GM08714 (cell line): ENCODE data around the gene TBC1D5.

ENCODE experiments used
- H3K4me3 ChIP-seq: fragments of 200-500 bp; sonication (Bioruptor generic); 2 replicates; pipeline ENCODE4 v1.5.1; 2014; ENCODE audit warnings: mild to moderate bottlenecking, low read length, inconsistent platforms
- ZNF274 ChIP-seq: IDR thresholded peaks from 2 replicates; pipeline ENCODE4 v1.6.1; 2012; ENCODE audit warnings: mild to moderate bottlenecking, low read depth, low read length

Gene TBC1D5

DNA sequence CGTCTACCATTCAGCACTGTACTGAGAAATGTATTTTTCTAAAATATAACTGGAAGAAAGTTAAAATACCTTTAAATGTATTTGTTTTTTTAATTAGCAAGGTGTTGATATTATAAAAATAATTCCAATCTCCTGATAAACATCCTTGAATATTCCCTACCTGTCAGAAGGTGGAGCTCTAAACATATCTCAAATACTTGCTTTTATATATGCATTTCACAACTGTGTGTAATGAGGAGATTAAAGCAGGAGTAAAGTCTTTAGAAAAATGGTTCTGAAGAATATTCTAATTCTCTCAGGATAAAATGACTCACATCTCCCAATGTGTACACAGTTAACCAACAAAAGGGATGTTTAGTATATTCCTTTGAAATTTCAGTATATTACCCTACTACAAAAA, 434.9 kb downstream of the TBC1D5 start:
- no peak for TF ChIP-seq ZNF274

DNA sequence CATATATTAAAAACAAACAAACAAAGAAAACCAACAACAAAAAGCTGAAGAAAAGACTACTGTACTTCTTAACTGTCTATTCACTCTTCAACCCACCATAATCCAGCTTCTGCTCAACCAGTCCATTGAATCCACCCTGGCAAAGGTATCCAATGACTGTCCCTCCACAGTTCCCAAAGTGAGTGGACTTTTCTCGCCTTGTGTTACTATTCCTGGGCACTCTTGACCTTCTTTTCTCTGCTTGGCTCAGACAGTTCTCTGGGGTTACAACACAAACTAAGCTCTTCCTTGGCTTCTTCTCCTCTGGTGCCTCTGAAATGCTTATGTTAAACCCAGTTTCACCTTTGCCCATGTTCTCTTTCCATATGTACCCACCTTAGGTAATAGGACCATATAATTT, 437.5 kb downstream of the TBC1D5 start:
- TF ChIP-seq ZNF274, result no peak
- no peak overlapping the region for H3K4me3 ChIP-seq

More for the DNA sequence above, 434.9 kb downstream of the TBC1D5 start:
- H3K4me3 ChIP-seq, result no peak overlapping the region

DNA sequence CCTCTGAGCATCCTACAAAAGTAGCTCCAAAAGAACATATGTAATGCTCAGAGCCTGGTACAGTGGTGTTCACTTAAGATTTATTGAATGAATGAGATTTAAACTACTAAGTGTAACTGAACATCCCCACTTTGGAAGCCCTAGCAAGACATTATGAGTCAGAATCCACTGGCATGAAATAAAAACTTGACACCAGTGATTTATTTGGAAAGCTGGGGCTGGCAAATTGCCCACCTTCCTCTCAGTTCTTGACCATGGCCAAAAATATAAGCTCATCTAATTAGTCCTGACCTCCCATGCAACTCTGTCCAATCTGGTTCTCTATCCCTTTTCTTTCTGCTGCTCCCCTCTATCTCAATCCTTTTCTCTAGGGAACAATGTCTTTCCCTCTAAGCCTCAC, 439.7 kb downstream of the TBC1D5 start:
- no peak for TF ChIP-seq ZNF274

DNA sequence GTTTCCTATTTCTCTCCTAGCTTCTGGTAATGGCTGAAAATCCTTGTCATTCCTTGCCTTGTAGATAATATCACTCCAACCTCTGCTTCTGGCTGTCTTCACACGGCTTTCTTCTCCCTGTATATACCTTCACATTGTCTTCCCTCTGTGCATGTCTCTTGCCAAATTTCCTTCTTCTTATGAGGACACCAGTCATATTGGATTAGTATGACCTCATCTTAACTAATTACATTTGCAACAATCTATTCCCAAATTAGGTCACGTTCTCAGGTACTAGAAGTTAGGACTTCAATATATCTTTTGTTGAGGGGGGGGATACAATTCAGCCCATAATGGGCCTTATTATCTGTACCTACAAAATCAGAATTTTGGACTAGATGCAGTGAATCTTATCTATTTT, 440.3 kb downstream of the TBC1D5 start:
- TF ChIP-seq ZNF274, result no peak
- no peak overlapping the region for H3K4me3 ChIP-seq

More for the DNA sequence above, 439.7 kb downstream of the TBC1D5 start:
- H3K4me3 ChIP-seq, result no peak overlapping the region

DNA sequence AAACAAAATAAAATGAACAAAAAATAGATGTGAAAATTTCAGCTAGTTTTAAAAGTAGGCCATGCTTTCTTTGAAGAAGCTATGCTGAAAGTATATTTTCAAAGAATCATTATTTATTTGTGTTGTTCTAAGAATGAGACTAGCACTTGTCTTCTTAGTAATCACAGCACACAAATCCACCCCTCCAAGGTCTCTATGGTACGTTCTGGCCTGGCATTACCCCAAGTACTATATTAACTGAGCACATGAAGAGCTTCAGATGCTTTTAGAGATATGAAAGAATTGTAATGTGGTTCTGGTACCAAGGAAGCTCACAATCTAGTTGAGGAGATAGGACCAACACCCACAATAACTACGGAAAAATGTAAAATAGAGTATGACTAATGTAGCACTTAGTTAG, 441.2 kb downstream of the TBC1D5 start:
- TF ChIP-seq ZNF274, result no peak
- no peak overlapping the region for H3K4me3 ChIP-seq

DNA sequence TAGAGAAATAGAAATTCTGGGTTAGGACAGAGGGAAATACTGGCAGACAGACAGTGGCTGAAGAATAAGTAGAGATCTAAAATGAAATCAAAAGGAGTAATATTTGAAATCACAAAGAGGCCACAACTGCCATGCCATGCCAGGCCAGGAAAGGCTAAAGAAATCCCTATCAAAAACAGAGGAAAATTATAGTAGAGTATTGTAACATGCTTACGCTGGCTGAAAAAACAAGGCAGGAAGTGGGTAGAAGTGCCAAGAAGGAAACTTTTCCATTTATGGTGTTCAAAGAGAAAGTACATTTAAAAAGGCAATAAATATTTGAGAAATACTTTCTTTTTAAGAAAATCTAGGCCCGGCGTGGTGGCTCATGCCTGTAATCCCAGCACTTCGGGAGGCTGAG, 442.0 kb downstream of the TBC1D5 start:
- TF ChIP-seq ZNF274, result no peak
- no peak overlapping the region for H3K4me3 ChIP-seq

DNA sequence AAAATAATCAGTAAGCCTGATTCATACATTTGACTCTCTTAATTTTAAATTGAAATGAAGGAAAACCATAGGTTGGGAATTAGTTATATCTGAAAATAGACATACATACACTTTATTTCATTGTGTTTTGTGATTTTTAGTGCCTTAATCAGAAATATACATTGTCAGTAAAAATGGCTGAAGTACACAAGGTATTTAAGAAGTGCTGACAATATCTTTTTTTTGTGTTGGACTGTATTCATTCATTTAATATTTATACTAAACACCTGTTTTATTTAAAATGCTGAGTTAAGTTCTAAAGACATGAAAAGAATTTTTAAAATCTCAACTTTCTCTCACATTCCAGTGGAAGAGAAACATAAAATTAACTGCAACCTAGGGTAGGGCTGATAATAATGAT, 444.4 kb downstream of the TBC1D5 start:
- H3K4me3 ChIP-seq, result no peak overlapping the region
- no peak for TF ChIP-seq ZNF274

DNA sequence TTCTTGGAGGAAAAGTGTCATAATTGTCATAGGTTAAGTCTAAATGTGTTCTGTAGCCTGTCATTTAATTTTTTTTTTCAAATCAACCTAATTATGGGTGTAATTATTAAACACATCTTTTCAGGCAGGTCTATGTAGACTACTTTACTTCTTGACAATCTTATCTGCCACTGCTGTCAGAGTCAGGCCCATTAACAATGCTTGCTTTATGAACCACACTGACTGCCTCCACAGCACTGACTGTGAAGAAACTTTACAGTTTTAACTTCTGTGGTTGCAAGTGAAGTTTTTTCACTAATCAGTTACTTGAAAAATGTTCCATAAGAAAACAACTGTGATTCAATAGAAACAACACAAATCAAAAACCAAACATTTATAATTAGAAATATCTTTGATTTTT, 449.9 kb downstream of the TBC1D5 start:
- no peak overlapping the region for H3K4me3 ChIP-seq
- TF ChIP-seq ZNF274, result no peak

DNA sequence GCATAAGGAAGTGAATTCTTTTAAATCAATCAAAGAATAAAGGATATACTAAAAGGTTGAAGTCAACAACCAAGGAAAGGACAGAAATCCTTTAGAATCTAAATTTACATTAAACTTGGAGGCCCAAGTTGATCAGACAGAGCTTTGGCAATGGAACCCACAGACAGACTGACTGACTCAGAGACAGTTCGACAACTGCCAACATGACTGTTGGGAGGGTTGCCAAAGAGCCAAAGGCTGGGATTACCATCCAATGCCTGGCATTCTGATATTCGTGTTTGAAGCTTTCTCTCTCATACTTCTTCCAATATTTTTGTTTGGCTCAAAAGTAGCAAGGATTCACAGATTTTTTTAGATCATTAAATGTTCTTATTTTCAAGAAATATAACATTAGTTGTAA, 451.5 kb downstream of the TBC1D5 start:
- H3K4me3 ChIP-seq, result no peak overlapping the region
- no peak for TF ChIP-seq ZNF274

DNA sequence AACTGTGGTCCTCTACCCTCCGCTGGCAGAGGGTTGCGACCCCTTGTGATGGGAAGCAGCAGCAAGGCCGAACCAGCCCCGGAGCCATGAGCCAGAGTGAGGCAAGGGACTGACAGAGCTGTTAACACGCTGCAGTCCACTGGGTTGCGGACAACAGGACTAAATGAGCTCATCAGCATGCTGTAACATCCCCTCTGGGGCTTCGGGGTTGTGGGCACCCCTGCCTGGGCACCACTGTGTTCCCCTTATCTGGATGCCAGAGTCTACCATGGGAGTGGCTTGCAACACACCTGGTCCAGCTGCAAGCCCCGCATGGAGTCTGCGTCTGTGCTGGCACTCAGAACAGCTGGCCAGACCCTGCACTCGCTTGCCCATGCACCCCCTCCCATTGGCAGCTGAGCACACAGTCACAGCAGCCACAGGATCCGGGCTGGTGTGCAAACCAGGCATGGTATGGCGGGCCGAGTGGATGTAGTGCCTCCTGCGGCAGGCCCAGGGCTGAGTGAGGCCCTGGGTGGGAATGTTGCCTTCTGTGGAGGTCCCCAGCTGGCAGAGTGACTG, 453.5 kb downstream of the TBC1D5 start:
- no peak overlapping the region for H3K4me3 ChIP-seq
- TF ChIP-seq ZNF274, result no peak

DNA sequence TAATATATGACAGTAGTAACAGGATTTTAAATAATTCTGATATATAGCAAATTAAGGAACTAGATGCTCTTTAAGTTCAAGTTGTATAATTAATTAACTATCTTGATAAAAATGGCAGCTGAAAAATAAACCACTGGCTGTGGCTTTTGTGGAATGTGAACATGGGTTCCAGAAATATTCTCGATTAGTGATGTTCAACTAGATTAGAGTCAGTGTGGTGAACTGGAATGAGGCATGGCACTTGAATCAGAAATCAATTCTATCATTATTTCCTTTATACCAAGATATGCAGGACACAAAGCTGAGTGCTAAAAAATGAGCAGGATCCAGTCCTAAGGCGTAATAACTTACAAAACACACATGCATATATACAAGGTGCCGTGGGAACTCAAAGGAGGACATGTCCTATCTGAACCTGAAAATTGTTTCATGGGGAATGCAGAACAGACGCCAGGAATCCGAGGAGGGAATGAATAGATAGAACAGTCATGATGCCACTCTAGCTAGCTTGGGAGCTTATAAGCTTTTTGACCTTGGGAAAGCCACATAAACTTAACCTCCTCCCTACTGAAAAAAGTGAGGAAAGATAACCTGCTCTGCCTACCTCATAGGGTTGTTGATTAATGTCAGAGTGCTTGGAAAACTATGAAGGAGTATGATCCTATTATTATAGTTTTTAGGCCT, 455.3 kb downstream of the TBC1D5 start:
- TF ChIP-seq ZNF274, result no peak
- H3K4me3 ChIP-seq, result no peak overlapping the region

DNA sequence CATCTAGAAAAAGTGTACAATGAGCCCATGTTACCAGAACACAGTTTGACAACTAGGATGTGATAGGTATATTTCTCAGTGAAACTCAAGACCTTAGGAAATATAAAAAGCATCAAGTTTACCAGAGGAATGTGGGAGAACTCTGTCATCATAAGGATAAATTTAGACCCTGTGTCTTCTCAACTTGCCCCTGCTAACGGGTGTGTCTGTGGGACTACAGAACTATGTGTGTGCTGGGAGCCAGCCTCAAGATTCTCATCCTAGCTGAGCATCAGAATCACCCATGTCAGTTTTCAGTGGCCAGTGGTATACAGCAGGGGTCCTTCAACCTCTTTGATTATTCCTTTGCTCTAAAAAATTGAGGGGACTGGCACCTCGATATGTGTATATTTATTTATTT, 464.4 kb downstream of the TBC1D5 start:
- no peak overlapping the region for H3K4me3 ChIP-seq
- TF ChIP-seq ZNF274, result no peak

DNA sequence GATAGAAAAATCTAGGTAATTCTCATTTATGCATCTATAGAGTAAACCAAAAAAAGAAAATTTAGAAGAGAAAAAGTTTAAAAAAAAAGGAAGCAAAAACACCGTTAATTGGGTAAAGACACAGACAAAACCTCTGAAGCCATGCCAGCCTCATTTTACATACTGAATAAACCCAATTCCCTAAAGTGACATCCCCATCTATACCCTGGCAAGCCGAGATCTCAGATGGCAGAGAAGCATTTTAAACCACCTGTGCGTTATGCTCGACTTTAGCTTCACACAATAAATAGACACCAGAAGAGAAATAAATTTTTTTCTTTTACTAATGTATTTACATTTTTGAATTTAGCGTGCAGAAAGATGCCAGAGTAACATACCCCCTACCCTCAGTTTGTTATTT, 475.6 kb downstream of the TBC1D5 start:
- no peak overlapping the region for H3K4me3 ChIP-seq
- no peak for TF ChIP-seq ZNF274

DNA sequence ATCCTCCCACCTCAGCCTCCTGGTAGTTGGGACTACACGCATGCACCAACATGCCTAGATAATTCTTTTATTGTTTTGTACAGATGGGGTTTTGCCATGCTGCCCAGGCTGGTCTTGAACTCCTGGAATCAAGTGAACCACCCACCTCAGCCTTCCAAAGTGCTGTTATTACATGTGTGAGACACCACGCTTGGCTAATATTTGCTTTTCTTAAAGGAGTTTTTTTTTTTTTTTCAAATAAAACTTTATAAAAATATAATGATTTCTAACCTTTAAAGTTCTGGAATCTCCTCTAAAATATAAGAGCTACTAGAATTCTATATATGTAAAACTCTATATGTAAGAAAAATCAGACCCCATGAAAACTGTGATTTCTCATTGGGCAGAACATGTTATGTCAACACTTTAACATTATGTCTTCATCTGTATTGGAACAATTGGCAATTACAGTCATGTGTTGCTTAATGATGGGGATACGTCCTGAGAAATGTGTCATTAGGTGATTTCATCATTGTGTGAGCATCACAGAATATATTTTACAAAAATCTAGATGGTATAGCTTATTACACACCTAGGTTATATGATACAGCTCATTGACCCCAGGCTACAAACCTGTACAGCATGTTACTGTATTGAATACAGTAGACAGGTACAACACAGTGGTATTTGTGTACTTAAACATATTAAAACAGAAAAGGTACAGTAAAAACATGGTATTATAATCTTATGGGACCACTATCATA, 480.6 kb downstream of the TBC1D5 start:
- H3K4me3 ChIP-seq, result no peak overlapping the region
- no peak for TF ChIP-seq ZNF274

DNA sequence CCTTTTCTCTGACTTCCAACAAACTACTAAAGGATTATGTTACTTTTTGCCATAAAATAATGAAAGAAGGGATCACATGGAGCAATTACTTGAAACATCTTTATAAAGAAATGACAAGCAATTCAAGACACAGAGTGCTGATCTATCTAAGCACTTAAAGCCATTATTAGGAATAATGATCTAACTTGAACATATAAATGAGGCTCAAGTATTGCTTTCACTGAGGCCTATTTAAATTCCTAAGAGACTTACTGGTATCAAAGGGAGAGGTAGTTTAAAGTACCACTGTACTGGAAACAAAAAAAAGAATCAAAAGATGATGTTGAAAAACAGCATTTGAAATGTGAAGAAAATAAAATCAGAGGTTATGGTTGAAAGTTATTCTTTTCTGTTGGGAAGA, 482.2 kb downstream of the TBC1D5 start:
- no peak for TF ChIP-seq ZNF274
- no peak overlapping the region for H3K4me3 ChIP-seq
